ENCODE data around the gene GAREM1. TPM values are rescaled to one million over a fixed set of nuclear protein-coding genes. Genes with fewer than 3 reads are reported as not detected.

GAREM1 gene
- polyA plus RNA-seq, 1 experiment = 0.37 TPM

DNA sequence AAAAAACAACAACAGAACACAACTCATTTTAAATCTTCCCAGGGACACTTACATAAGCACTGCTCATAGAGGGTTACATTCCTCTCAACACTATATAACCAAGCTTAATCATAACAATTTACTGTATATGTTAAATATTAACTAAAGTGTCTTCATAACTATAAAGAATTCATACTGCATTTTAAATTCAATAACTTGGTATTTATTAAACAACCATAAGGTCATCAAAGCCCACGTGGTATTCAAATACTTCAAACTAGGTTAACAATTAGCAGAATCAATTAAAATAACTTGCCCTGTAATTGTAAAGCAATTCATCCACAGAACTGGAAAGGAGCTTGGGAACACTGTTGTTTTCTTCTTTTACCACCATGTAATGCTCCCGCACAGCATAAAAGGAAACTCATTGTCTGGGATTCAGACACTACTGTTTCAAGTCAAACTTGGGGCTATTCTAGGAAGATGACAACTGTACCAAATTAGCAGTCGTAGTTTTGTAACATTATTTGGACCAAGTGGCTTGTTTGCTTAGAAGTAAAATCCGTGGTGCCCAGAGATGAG lies 10.4 kb downstream of the GAREM1 start:
- no peak for DNase-seq (ENCODE audit: low read depth)
- H3K36me3 ChIP-seq (ENCODE audit: control insufficient read depth, insufficient read depth, low read length) = no peaks in the 10 kb centered on the region
- no peak overlapping the region for H3K4me3 ChIP-seq (ENCODE audit: low read depth, low read length)
- ChIA-PET CTCF (interaction anchor here (1.6 kb wide), 1 partner anchor 10 kb away, joined by 3 read pairs; the partner anchor contains the start of gene GAREM1), POLR2A (no interaction called here)
- no peaks in the 10 kb centered on the region for H3K27me3 ChIP-seq (ENCODE audit: control insufficient read depth, insufficient read depth, low read length)
- TF ChIP-seq, protein P1, sequence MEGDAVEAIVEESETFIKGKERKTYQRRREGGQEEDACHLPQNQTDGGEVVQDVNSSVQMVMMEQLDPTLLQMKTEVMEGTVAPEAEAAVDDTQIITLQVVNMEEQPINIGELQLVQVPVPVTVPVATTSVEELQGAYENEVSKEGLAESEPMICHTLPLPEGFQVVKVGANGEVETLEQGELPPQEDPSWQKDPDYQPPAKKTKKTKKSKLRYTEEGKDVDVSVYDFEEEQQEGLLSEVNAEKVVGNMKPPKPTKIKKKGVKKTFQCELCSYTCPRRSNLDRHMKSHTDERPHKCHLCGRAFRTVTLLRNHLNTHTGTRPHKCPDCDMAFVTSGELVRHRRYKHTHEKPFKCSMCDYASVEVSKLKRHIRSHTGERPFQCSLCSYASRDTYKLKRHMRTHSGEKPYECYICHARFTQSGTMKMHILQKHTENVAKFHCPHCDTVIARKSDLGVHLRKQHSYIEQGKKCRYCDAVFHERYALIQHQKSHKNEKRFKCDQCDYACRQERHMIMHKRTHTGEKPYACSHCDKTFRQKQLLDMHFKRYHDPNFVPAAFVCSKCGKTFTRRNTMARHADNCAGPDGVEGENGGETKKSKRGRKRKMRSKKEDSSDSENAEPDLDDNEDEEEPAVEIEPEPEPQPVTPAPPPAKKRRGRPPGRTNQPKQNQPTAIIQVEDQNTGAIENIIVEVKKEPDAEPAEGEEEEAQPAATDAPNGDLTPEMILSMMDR (IDR thresholded peaks at IDR 0.05; ENCODE audit: insufficient read depth, low read depth, low read length) = no peak

DNA sequence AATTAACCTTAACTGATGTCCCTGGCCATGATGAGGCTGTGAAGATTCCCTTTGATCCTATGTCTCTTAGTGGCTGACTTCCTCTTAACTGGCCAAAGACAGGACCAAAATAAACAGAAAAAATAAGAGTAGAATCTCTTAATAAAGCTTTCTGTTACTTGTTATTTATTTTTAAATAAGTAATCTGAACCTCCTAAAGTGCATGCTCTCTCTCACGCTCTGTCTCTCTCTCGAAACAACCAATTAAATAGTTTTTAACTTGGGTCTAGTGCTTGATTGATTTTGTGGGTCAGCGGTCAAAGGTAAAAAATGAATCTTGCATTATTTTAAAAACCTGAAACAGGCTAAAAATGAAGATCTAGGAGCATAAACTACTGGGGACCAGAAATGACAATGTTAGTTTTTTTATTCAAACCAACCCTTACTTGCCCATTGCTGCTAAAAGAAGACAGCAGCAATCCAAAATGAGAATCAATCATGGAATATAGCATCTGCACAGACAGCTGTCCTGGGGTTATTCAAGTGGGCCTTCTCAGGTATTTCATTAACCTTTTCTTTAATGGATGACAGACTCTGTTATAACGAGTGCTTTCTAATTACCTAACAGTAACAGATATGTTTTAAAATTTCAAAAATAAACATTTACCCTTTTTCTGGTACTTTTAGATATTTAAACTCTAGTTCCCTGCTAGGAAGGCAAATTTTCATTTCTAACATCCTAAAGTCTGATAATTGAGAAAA lies 11.2 kb downstream of the GAREM1 start:
- POLR2A ChIA-PET = no interaction called here
- no peaks in the 10 kb centered on the region for H3K27me3 ChIP-seq (ENCODE audit: control insufficient read depth, insufficient read depth, low read length)
- H3K4me3 ChIP-seq (ENCODE audit: low read depth, low read length) = no peak overlapping the region
- CTCF ChIA-PET = interaction anchor here (1.6 kb wide), 1 partner anchor 11 kb away, joined by 3 read pairs; the partner anchor contains the start of gene GAREM1
- no peaks in the 10 kb centered on the region for H3K36me3 ChIP-seq (ENCODE audit: control insufficient read depth, insufficient read depth, low read length)
- TF ChIP-seq, protein P1 (IDR thresholded peaks at IDR 0.05; ENCODE audit: insufficient read depth, low read depth, low read length) = no peak
- DNase-seq (ENCODE audit: low read depth) = no peak

DNA sequence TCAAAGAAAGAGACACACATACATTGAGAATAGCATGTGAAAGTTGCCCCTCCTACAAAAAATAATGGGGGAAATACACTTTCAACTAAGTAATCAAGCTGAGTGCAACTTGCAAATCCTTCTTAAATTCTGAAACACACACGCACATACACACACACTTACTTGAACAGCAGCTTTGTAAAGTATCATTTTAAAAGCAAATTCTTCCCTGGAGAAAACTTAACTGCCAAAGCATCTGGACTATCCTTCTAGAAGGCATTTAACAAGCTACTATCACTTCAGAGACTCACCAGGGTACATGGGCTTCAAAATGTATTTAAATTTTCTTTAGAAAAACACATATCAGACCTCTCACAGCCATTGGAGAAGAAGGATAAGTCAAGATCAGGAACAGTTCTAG lies 15.3 kb downstream of the GAREM1 start:
- H3K4me3 ChIP-seq (ENCODE audit: low read depth, low read length) = no peak overlapping the region
- no peaks in the 10 kb centered on the region for H3K36me3 ChIP-seq (ENCODE audit: control insufficient read depth, insufficient read depth, low read length)
- ChIA-PET POLR2A (no interaction called here), CTCF (no interaction called here)
- no peak for DNase-seq (ENCODE audit: low read depth)
- H3K27me3 ChIP-seq (ENCODE audit: control insufficient read depth, insufficient read depth, low read length) = no peaks in the 10 kb centered on the region
- TF ChIP-seq, protein P1 (IDR thresholded peaks at IDR 0.05; ENCODE audit: insufficient read depth, low read depth, low read length) = no peak

DNA sequence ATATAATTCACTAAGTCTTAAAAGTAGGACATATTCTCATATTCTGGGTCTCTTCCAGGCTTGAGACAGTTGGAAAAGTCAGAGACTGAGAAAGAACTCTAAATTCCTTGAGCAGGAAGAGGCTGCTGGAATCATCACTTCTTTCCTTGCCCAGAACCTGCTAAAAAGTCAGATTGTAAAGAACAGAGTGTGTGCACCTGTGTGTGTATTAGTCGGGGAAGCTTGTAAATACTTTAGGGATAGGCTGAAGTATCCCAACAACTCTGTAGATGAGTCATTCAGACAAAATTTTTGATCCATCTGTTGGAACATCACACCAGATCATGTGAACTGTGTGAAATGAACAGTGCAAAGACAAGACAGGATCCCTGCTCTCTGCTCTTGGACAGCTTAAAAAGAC lies 16.1 kb downstream of the GAREM1 start:
- POLR2A ChIA-PET = no interaction called here
- TF ChIP-seq, protein P1 (IDR thresholded peaks at IDR 0.05; ENCODE audit: insufficient read depth, low read depth, low read length) = no peak
- H3K4me3 ChIP-seq (ENCODE audit: low read depth, low read length) = no peak overlapping the region
- CTCF ChIA-PET = no interaction called here
- no peak for DNase-seq (ENCODE audit: low read depth)
- H3K27me3 ChIP-seq (ENCODE audit: control insufficient read depth, insufficient read depth, low read length) = no peaks in the 10 kb centered on the region
- H3K36me3 ChIP-seq (ENCODE audit: control insufficient read depth, insufficient read depth, low read length) = no peaks in the 10 kb centered on the region

DNA sequence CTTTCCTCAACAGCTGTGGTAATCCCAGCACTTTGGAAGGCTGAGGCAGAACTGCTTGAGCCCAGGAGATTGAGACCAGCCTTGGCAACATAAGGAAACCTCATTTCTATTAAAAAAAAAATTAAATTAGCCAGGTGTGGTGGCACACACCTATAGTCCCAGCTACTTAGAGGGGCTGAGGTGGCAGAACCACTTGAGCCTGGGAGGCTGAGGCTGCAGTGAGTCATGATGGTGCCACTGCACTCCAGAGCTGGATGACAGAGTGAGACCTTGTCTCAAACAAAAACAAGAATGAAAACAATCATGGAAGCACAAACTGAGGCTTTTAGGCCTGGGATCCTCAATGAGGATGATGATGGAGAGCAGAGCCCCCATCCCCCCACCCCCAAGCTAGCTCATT lies 19.8 kb downstream of the GAREM1 start:
- TF ChIP-seq, protein P1 (IDR thresholded peaks at IDR 0.05; ENCODE audit: insufficient read depth, low read depth, low read length) = no peak
- ChIA-PET POLR2A (no interaction called here), CTCF (no interaction called here)
- DNase-seq (ENCODE audit: low read depth) = no peak
- H3K4me3 ChIP-seq (ENCODE audit: low read depth, low read length) = no peak overlapping the region
- no peaks in the 10 kb centered on the region for H3K36me3 ChIP-seq (ENCODE audit: control insufficient read depth, insufficient read depth, low read length)
- no peaks in the 10 kb centered on the region for H3K27me3 ChIP-seq (ENCODE audit: control insufficient read depth, insufficient read depth, low read length)

Data from BJ (cell line).